CD4-positive, alpha-beta T cell treated with Interleukin-6 at 100 ng/mL for 8 hours (primary cell): Measurements from ENCODE around the gene B3GLCT.

Source experiments
- DNase-seq: peaks from one replicate; pipeline ENCODE4 v3.0.0-alpha.2; 2020; ENCODE audit warnings: mixed read lengths, low spot score

The B3GLCT gene

DNA sequence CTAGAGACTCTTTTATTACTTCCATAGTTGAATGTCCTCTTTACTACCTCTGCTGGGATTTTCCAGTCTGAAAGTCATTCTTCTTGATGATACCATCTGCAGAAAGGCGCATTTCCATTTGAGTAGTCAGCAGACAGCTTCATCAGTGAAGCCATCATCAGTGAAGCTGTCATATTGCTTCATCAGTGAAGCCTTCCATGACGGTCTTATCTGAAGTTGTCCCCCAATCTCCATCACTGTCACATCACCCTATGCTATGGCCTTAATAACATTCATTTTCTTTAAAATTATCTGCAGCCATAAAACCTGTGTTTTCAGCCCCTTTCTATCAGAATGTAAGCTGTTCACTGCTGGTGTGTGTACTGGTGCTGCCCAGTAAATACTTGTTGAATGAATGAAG lies 151.6 kb downstream of the B3GLCT start:
- DNase-seq = no peak

DNA sequence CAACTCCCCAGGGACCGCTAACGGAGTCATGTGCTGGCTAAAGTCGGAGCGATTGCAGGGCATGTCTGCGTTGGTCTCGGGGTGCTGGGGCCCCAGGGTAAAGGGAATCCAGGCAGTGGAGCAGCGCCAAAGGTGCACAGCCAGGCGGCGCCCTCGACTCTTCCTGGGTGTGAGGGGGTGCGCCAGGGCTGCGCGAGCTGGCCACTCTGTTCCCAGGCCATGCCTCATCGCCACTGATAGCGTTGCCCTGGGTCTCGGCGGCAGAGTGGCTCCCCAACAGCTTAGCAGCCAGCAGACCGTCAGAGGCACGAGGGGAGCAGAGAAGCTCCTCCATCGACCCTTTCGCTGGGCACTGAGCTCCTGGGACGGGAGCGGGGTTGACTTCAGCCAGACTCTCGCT lies 152.7 kb downstream of the B3GLCT start:
- DNase-seq = no peak

DNA sequence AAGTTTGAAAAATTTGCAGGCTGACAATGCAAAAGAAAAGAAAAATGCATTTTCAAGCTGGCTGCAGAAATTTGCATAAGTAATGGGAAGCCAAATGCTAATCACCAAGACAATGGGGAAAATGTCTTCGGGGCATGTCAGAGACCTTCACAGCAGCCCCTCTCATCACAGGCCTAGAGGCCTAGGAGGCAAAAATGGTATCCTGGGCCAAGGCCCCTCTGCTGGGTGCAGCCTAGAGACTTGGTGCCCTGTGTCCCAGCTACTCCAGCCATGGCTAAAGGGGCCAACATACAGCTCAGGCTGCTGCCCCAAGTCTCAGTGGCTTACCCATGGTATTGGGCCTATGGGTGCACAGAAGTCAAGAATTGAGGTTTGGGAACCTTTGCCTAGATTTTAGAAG lies 155.2 kb downstream of the B3GLCT start:
- DNase-seq = no peak

DNA sequence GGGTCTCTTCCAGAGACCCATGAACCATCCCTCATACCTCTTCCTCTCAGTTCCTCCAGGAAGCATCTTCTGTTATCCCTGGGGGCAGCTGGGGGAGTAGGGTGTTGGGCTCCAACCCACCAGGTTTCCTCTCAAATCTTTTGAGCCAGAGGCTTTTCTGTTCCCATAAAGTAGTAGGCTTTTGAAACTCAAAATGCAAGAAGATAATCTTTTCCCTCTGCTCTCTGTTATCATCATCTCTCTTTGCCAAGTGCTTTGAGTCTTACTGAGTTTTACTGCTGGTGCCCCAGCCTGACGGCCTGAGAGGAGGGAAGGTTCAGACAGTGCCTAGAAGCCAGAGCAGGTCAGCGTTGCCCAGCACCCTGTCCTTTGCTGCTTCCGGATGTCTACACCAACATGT lies 157.2 kb downstream of the B3GLCT start:
- DNase-seq = no peak

DNA sequence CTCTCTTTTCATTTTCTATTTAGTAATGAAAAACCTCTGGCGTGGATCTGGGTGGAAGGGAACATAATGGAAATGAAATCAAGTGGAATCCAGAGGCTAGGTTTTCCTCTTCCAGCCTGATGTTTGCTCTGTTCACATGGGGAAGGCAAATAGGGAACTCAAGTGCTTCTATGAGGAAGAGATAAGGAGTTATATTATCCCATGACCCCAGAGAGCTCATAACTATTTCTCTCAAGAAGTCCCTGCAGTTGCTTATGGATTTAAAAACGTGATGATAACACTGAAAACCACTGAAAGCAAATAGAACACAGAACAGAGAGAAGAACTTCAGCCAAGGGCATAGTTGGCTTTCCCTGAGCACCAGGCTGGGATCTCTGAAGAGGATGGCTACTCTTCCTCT lies 157.8 kb downstream of the B3GLCT start:
- no peak for DNase-seq

DNA sequence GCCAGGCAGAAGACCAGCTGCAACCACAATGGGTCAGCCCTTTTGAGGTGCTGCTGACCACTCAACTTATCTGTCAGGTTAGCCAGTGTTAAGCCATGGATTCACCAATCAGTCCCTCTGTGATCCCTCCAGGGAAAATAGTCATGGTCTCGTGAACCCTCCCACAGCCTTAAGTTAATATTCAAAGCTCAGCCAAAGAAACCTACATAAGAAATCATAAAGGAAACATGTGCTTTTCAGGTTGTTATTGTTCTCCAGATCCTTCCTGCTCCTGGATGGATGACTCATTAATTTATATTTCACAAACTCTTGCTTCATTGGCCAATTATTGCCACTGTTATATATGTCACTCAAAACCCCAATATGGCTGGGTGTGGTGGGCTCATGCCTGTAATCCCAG lies 161.9 kb downstream of the B3GLCT start:
- DNase-seq = no peak

DNA sequence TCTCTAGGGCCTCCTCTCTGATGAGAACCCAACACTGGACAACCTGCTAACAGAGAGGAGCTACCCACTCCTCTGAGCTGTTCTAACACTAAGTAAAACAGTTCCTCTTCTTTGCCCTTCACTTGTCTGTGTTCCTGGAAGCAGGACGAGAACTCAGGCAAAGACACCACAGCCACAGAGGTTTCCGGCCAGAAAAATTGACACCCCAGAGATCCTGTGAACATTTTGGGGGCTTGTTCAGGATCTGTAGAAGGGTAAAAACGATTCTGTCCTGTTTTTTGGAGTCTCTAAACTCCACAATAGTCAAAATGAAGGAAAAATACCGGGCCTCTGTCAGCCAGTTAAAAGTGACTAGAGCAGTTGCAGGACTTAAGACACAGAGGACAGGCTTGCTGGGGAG lies 165.9 kb downstream of the B3GLCT start:
- DNase-seq = no peak

DNA sequence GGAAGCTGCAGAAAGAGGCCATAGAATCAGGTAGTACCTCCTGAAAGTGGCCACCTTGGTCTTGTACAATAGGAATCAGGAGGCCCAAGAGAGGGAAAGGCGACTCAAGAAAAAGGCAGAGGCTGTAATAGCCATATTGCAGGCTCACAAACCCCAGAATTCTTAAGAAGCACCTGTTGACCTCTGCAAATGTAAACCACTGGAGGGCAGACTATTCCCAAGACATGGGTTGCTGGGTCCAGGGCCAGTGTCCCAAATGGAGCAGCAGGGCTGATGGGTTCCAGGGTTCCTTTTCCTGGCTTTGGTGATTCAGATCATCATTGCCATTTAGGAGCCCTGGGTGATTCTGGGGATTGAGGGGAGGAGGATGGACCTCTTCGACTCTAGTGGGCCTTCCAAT lies 167.6 kb downstream of the B3GLCT start:
- DNase-seq = no peak

DNA sequence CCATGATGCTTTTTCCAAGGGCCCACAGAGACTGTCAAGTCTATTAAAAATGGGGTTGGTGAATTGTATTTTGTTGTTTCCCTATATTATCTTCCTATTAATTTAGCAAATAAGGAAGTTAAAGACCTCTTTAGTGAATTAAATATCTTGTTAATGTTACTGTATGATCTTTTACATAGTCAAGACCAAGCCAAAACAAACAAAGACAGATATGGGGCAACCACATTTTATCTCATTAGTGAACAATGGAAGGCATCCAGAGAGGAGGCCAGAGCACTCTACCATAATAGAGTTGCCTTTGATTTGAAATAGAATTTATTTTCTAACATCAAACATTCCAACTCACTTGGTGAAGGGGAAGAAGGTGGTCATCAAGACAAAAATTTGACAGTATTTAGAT lies 169.4 kb downstream of the B3GLCT start:
- no peak for DNase-seq

DNA sequence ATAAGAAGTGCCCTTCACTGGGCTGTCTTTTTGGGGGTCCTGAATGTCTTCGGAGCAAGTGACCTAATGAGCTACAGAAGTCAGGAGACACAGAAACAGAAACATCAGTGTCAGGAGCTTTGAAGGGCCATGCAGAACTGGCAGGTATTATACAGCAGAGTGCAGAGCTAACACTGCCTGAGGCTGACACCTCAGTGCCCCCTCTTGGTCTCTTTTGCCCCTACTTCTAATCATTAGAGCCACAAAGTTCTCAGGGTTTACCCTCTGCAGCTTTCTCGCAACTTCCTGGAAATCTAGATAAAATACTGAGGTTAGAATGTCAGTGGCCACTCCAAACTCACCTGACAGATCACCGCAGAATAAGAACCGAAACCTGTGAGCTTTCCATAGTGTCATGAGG lies 172.7 kb downstream of the B3GLCT start:
- DNase-seq = no peak

DNA sequence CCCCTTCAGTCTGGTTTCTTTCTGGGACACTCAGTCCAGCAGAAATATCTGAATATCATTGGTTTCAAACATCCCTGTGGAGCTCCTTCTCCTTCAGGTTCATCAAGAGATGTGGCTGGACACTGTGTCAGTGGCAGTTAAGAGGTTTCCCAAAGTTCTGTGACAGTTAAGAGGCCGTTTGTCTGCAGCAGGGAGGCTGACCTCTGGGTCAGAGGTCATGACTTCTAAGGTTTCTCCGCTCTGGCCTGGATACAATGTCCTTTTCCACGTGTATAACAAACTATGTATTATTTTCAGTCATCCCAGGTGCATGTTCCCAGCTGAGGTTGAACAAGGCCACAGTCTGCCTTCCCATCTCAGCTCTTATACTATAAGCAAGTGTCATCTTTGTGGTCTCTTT lies 174.9 kb downstream of the B3GLCT start:
- DNase-seq = no peak

DNA sequence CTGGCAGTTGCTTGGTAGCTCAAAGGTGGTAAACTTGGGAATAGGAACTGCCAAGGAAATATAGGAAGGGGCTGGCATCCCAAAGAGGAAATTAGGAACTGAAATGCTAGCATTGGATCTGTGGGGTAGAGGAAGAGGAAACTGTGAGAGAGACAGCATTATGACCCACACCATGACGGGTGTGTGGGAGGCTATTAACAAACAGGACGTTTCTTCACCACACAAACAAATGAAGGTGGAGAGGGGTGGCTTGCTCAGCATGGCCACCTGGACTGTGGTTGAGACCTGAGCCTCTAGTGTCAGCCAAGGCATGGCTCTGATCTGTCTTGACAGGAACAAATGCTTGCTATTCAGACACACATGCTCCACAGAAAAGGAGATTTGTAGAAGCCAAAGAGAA lies 178.2 kb downstream of the B3GLCT start:
- DNase-seq = no peak

DNA sequence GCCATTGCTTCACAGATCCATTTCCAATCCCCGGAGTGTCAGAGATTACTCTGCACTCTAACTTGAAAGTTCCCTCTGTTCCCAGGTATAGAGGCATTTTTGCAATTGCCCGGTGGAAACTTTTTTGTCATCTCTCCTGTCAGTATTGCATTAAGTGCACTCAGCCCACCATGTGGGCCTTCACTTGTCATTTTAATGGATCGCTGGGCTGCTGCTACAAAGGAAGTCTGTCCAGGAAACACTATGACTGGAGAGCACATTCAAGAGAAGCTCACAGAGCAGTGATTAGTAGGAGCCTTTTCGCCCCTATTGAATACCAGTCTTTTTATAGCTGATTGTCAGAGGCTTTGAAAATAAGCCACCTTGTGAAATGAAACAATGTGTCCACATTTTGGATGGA lies 180.9 kb downstream of the B3GLCT start:
- no peak for DNase-seq
